Astrocyte (in vitro differentiated cells and primary cell): ENCODE measurements around the gene REC114. TPM values are rescaled to one million over a fixed set of nuclear protein-coding genes. Genes with fewer than 3 reads are reported as not detected.

ENCODE experiments used
- DNase-seq: peaks from one replicate; pipeline ENCODE4 v3.0.0-alpha.2; 2010; ENCODE audit warnings: low read depth
- FAIRE-seq: peaks from 2 replicates; lab custom pipeline; 2011; peaks lifted over from hg19 to GRCh38; lab: Jason Lieb, UNC
- H2AFZ ChIP-seq: 2 replicates; pipeline ENCODE4 v1.6.0; 2012; ENCODE audit warnings: low read depth, low read length, inconsistent platforms
- H3K27ac ChIP-seq: 2 replicates; pipeline ENCODE4 v1.5.1; 2011; ENCODE audit warnings: low read depth, low read length, inconsistent platforms
- H3K27me3 ChIP-seq: 2 replicates; pipeline ENCODE4 v1.6.0; 2011; ENCODE audit warnings: low read length, inconsistent platforms; ENCODE audit not compliant: insufficient read depth
- H3K36me3 ChIP-seq: 2 replicates; pipeline ENCODE4 v1.5.1; 2011; ENCODE audit warnings: low read length, inconsistent platforms; ENCODE audit not compliant: insufficient read depth
- H3K4me1 ChIP-seq: 2 replicates; pipeline ENCODE4 v1.5.1; 2011; ENCODE audit warnings: low read length, inconsistent platforms; ENCODE audit not compliant: insufficient read depth
- H3K4me2 ChIP-seq: 2 replicates; pipeline ENCODE4 v1.6.0; 2012; ENCODE audit warnings: low read length, inconsistent platforms
- H3K4me3 ChIP-seq: 2 replicates; pipeline ENCODE4 v1.5.1; 2011; ENCODE audit warnings: low read depth, mild to moderate bottlenecking, low read length, inconsistent platforms; ENCODE audit not compliant: insufficient read depth
- H3K79me2 ChIP-seq: 2 replicates; pipeline ENCODE4 v1.6.0; 2012; ENCODE audit warnings: mild to moderate bottlenecking, low read length, inconsistent platforms; ENCODE audit not compliant: insufficient read depth
- H3K9ac ChIP-seq: 2 replicates; pipeline ENCODE4 v1.6.0; 2012; ENCODE audit warnings: mild to moderate bottlenecking, low read length, inconsistent platforms
- H3K9me3 ChIP-seq: 2 replicates; pipeline ENCODE4 v1.5.1; 2012; ENCODE audit warnings: low read depth, mild to moderate bottlenecking, low read length, inconsistent platforms; ENCODE audit not compliant: insufficient read depth
- H4K20me1 ChIP-seq: 2 replicates; pipeline ENCODE4 v1.6.0; 2012; ENCODE audit warnings: low read length, inconsistent platforms; ENCODE audit not compliant: insufficient read depth
- H3K27ac Mint-ChIP-seq: one replicate; pipeline ENCODE4 v1.8.0; 2021; ENCODE audit warnings: mild to moderate bottlenecking, mixed read lengths; ENCODE audit not compliant: unreplicated experiment
- H3K27me3 Mint-ChIP-seq: one replicate; pipeline ENCODE4 v1.8.0; 2021; ENCODE audit warnings: low read depth, mixed read lengths; ENCODE audit not compliant: unreplicated experiment
- H3K36me3 Mint-ChIP-seq: one replicate; pipeline ENCODE4 v1.8.0; 2021; ENCODE audit warnings: low read depth, mixed read lengths; ENCODE audit not compliant: unreplicated experiment
- H3K4me1 Mint-ChIP-seq: one replicate; pipeline ENCODE4 v1.8.0; 2021; ENCODE audit warnings: low read depth, mixed read lengths; ENCODE audit not compliant: unreplicated experiment
- H3K4me3 Mint-ChIP-seq: one replicate; pipeline ENCODE4 v1.8.0; 2021; ENCODE audit warnings: mild to moderate bottlenecking, moderate library complexity, mixed read lengths; ENCODE audit not compliant: unreplicated experiment
- H3K9me3 Mint-ChIP-seq: one replicate; pipeline ENCODE4 v1.8.0; 2021; ENCODE audit warnings: mild to moderate bottlenecking, mixed read lengths; ENCODE audit not compliant: unreplicated experiment
- CTCF ChIP-seq: IDR thresholded peaks from 2 replicates; pipeline ENCODE4 v1.5.1; 2011; ENCODE audit warnings: low read depth, mild to moderate bottlenecking, inconsistent platforms, low read length, moderate library complexity; ENCODE audit not compliant: insufficient read depth
- EZH2 ChIP-seq: IDR thresholded peaks from 2 replicates; pipeline ENCODE4 v1.6.1; 2012; ENCODE audit warnings: mild to moderate bottlenecking, low read length, inconsistent platforms; ENCODE audit not compliant: insufficient read depth
- total RNA-seq: library from RNA; stranded (reverse); gene quantifications from 2 replicates; pipeline ENCODE4 v1.2.1, GENCODE V29; 2021

The REC114 gene
- total RNA-seq, 1 donor from 2014 or later = not detected

GRCh38 chr15:73607843-73608242 is 164.9 kb downstream of the REC114 start:
- H3K27me3 Mint-ChIP-seq = no peaks in the 10 kb centered on the region
- Histone ChIP-seq H3K4me2 (no peak overlapping the region), H4K20me1 (peaks cover 98% of the 10 kb centered on the region), H3K4me3 (no peak overlapping the region), H3K4me1 (peaks cover 9% of the 10 kb centered on the region), H3K36me3 (no peaks in the 10 kb centered on the region), H3K27me3 (no peaks in the 10 kb centered on the region), H3K9me3 (no peaks in the 10 kb centered on the region), H3K9ac (no peak overlapping the region), H2AFZ (no peak overlapping the region), H3K79me2 (peaks cover 98% of the 10 kb centered on the region), H3K27ac (no peak overlapping the region)
- DNase-seq = no peak
- H3K36me3 Mint-ChIP-seq = peaks cover 5% of the 10 kb centered on the region
- TF ChIP-seq CTCF (no peak), EZH2 (no peak)
- H3K4me3 Mint-ChIP-seq = no peak overlapping the region
- no peaks in the 10 kb centered on the region for H3K9me3 Mint-ChIP-seq
- no peak overlapping the region for H3K27ac Mint-ChIP-seq
- H3K4me1 Mint-ChIP-seq = peaks cover 48% of the 10 kb centered on the region
- no peak for FAIRE-seq

- no peaks in the 10 kb centered on the region for H3K9me3 ChIP-seq
- Mint-ChIP-seq H3K4me1 (peaks cover 48% of the 10 kb centered on the region), H3K27ac (peak overlapping the region; percentile 83), H3K36me3 (peaks cover 5% of the 10 kb centered on the region), H3K27me3 (no peaks in the 10 kb centered on the region), H3K4me3 (peak overlapping the region; percentile 17), H3K9me3 (no peaks in the 10 kb centered on the region)
- H3K4me2 ChIP-seq = peak overlapping the region; percentile 16
- no peak overlapping the region for H3K9ac ChIP-seq
- DNase-seq (no peak), FAIRE-seq (no peak)
- TF ChIP-seq EZH2 (no peak), CTCF (no peak)
- no peak overlapping the region for H3K4me3 ChIP-seq
- H3K79me2 ChIP-seq = peaks cover 98% of the 10 kb centered on the region
- peaks cover 9% of the 10 kb centered on the region for H3K4me1 ChIP-seq
- no peaks in the 10 kb centered on the region for H3K36me3 ChIP-seq
- no peaks in the 10 kb centered on the region for H3K27me3 ChIP-seq
- peak overlapping the region; percentile 17 for H3K27ac ChIP-seq
- peaks cover 97% of the 10 kb centered on the region for H4K20me1 ChIP-seq
- H2AFZ ChIP-seq = no peak overlapping the region
These were observed 165.5 kb downstream of the REC114 start for GRCh38 chr15:73608475-73608874.

- peaks cover 9% of the 10 kb centered on the region for H3K4me1 ChIP-seq
- H3K27ac Mint-ChIP-seq = peak overlapping the region; percentile 83
- peaks cover 98% of the 10 kb centered on the region for H3K79me2 ChIP-seq
- H3K9ac ChIP-seq = no peak overlapping the region
- H3K36me3 Mint-ChIP-seq = peaks cover 5% of the 10 kb centered on the region
- no peak overlapping the region for H3K4me3 ChIP-seq
- H3K4me1 Mint-ChIP-seq = peaks cover 48% of the 10 kb centered on the region
- no peak for FAIRE-seq
- H3K27me3 ChIP-seq = no peaks in the 10 kb centered on the region
- H2AFZ ChIP-seq = no peak overlapping the region
- no peak for TF ChIP-seq CTCF
- H3K27me3 Mint-ChIP-seq = no peaks in the 10 kb centered on the region
- H4K20me1 ChIP-seq = peaks cover 96% of the 10 kb centered on the region
- no peaks in the 10 kb centered on the region for H3K9me3 Mint-ChIP-seq
- peak overlapping the region; percentile 16 for H3K4me2 ChIP-seq
- no peaks in the 10 kb centered on the region for H3K36me3 ChIP-seq
- no peaks in the 10 kb centered on the region for H3K9me3 ChIP-seq
- peak; percentile 68 for DNase-seq
- H3K27ac ChIP-seq = peak overlapping the region; percentile 17
- H3K4me3 Mint-ChIP-seq = peak overlapping the region; percentile 17
These were observed 166.0 kb downstream of the REC114 start for GRCh38 chr15:73608941-73609340.

Other genes with a start within 250 kb of the REC114 start
- gene HCN4, start 74.2 kb upstream of the REC114 start, total RNA-seq = 2.2 and 3.0 TPM in 2 replicates
- gene NPTN, start 190.2 kb downstream of the REC114 start, total RNA-seq = 281 and 305 TPM in 2 replicates
- 220 and 225 TPM in 2 replicates for gene CD276, start 241.2 kb downstream of the REC114 start, total RNA-seq